Keratinocyte (primary cell): ENCODE measurements around the gene PRDM10. TPM values are rescaled to one million over a fixed set of nuclear protein-coding genes. Genes with fewer than 3 reads are reported as not detected.
A peak's percentile ranks its signal among the peaks of the same experiment; 100 is the strongest.

ENCODE experiments used
- DNase-seq: peaks from one replicate; pipeline ENCODE4 v3.0.0-alpha.2; 2011; ENCODE audit warnings: low read depth, missing footprints, low spot score
- FAIRE-seq: peaks from 2 replicates; lab custom pipeline; 2011; peaks lifted over from hg19 to GRCh38; lab: Jason Lieb, UNC
- H2AFZ ChIP-seq: 2 replicates; pipeline ENCODE4 v1.6.0; 2012; ENCODE audit warnings: low read length, control low read depth, inconsistent platforms; ENCODE audit not compliant: control insufficient read depth
- H3K27ac ChIP-seq: 2 replicates; pipeline ENCODE4 v1.5.1; 2011; ENCODE audit warnings: low read length; ENCODE audit not compliant: control insufficient read depth, insufficient read depth
- H3K27me3 ChIP-seq: 3 replicates; pipeline ENCODE4 v1.6.0; 2011; ENCODE audit warnings: low read length; ENCODE audit not compliant: control insufficient read depth, insufficient read depth; ENCODE audit errors: extremely low read depth
- H3K36me3 ChIP-seq, 2 experiments: 2 replicates in 1 of 2; 3 replicates in 1 of 2; pipeline ENCODE4 v1.5.1; 2011; ENCODE audit warnings: low read length in 2 of 2, mild to moderate bottlenecking in 1 of 2; ENCODE audit not compliant: control insufficient read depth in 2 of 2, insufficient read depth in 2 of 2; ENCODE audit errors: extremely low read depth in 1 of 2
- H3K4me1 ChIP-seq: 3 replicates; pipeline ENCODE4 v1.5.1; 2011; ENCODE audit warnings: low read length; ENCODE audit not compliant: control insufficient read depth, insufficient read depth; ENCODE audit errors: extremely low read depth
- H3K4me2 ChIP-seq: 3 replicates; pipeline ENCODE4 v1.6.0; 2011; ENCODE audit warnings: low read depth, low read length; ENCODE audit not compliant: control insufficient read depth, insufficient read depth; ENCODE audit errors: extremely low read depth
- H3K4me3 ChIP-seq, 3 experiments: fragments of 200-600 bp in 1 of 3; sonication (generic) in 1 of 3; 2 replicates in 2 of 3; 3 replicates in 1 of 3; pipeline ENCODE4 v1.5.1; 2011 to 2016; ENCODE audit warnings: low read length in 3 of 3, mild to moderate bottlenecking in 3 of 3, control low read depth in 2 of 3, inconsistent platforms in 1 of 3, low read depth in 1 of 3, mixed read lengths in 1 of 3, mixed run types in 1 of 3, moderate library complexity in 1 of 3; ENCODE audit not compliant: control insufficient read depth in 2 of 3, insufficient read depth in 2 of 3; ENCODE audit errors: extremely low read depth in 1 of 3
- H3K79me2 ChIP-seq: 2 replicates; pipeline ENCODE4 v1.6.0; 2012; ENCODE audit warnings: low read length; ENCODE audit not compliant: control insufficient read depth, insufficient read depth
- H3K9ac ChIP-seq: 3 replicates; pipeline ENCODE4 v1.6.0; 2011; ENCODE audit warnings: low read length; ENCODE audit not compliant: control insufficient read depth, insufficient read depth; ENCODE audit errors: extremely low read depth
- H3K9me1 ChIP-seq: 3 replicates; pipeline ENCODE4 v1.6.0; 2011; ENCODE audit warnings: low read length; ENCODE audit not compliant: control insufficient read depth, insufficient read depth; ENCODE audit errors: extremely low read depth
- H3K9me3 ChIP-seq: 2 replicates; pipeline ENCODE4 v1.5.1; 2012; ENCODE audit warnings: low read depth, low read length; ENCODE audit not compliant: control insufficient read depth
- H4K20me1 ChIP-seq: 3 replicates; pipeline ENCODE4 v1.6.0; 2011; ENCODE audit warnings: low read length; ENCODE audit not compliant: control insufficient read depth, insufficient read depth; ENCODE audit errors: extremely low read depth
- CTCF ChIP-seq, 3 experiments: IDR thresholded peaks in 1 of 3; conservative IDR thresholded peaks in 1 of 3; optimal IDR thresholded peaks in 1 of 3; 2 replicates in 2 of 3; 3 replicates in 1 of 3; pipeline versions ENCODE3 to v1.5.1; 2011; ENCODE audit warnings: low read length in 3 of 3, mild to moderate bottlenecking in 3 of 3, moderate library complexity in 2 of 3, control low read depth in 1 of 3, inconsistent platforms in 1 of 3; ENCODE audit not compliant: insufficient read depth in 2 of 3; ENCODE audit errors: extremely low read depth in 1 of 3
- EZH2 ChIP-seq: IDR thresholded peaks from one replicate; pipeline ENCODE4 v1.6.1; 2012; ENCODE audit warnings: inconsistent platforms, mild to moderate bottlenecking, low read length, moderate library complexity
- dilution Hi-C: fragments of 300-500 bp; cut with MboI; formaldehyde crosslinking; loops from one replicate; pipeline ENCODE4 v1.7.0; 2020; ENCODE audit warnings: low sequenced_read_pairs; ENCODE audit not compliant: extremely low pct_ligation_motif_present
- polyA plus RNA-seq, 5 experiments: library from polyadenylated mRNA; depleted of rRNA in 3 of 5; stranded (reverse) in 3 of 5; stranded (forward) in 1 of 5; unstranded in 1 of 5; fragments of >200 nt; gene quantifications; 1 replicate in 1 of 5; 2 replicates in 3 of 5; 3 replicates in 1 of 5; pipeline versions ENCODE4 v1.2.1 to v1.2.3, GENCODE V29; 2011 to 2012; ENCODE audit warnings: missing spikeins in 2 of 5, low read depth in 1 of 5, low replicate concordance in 1 of 5

Gene PRDM10
- polyA plus RNA-seq, 1 donor (not counting 4 experiments of a cell fraction or from before 2014, with no cell fraction given), result 4.7 TPM

- FAIRE-seq (no peak), DNase-seq (no peak)
- dilution Hi-C loops, result no loop called here
- Histone ChIP-seq H2AFZ (peak overlapping the region; percentile 71), H3K9ac (peak overlapping the region; percentile 99), H3K9me1 (no peaks in the 10 kb centered on the region), H3K27ac (peak overlapping the region; percentile 100), H3K79me2 (peaks cover 43% of the 10 kb centered on the region), H3K4me3 (peak overlapping the region; percentile 66 to 86 (median 75)), H4K20me1 (no peaks in the 10 kb centered on the region), H3K27me3 (no peaks in the 10 kb centered on the region), H3K36me3 (no peaks in the 10 kb centered on the region), H3K4me2 (peak overlapping the region; percentile 93), H3K9me3 (no peaks in the 10 kb centered on the region), H3K4me1 (peaks cover 20% of the 10 kb centered on the region)
- TF ChIP-seq EZH2 (no peak), CTCF (optimal IDR thresholded peaks at IDR 0.05 in 1 of 3, IDR thresholded peaks at IDR 0.05 in 1 of 3, conservative IDR thresholded peaks at IDR 0.05 in 1 of 3; ENCODE audit: extremely low read depth in 1 of 3, insufficient read depth in 2 of 3, low read length in 3 of 3) (no peak)
These were observed 929 bp downstream of the PRDM10 start for GRCh38 chr11:130001461-130002351.

DNA sequence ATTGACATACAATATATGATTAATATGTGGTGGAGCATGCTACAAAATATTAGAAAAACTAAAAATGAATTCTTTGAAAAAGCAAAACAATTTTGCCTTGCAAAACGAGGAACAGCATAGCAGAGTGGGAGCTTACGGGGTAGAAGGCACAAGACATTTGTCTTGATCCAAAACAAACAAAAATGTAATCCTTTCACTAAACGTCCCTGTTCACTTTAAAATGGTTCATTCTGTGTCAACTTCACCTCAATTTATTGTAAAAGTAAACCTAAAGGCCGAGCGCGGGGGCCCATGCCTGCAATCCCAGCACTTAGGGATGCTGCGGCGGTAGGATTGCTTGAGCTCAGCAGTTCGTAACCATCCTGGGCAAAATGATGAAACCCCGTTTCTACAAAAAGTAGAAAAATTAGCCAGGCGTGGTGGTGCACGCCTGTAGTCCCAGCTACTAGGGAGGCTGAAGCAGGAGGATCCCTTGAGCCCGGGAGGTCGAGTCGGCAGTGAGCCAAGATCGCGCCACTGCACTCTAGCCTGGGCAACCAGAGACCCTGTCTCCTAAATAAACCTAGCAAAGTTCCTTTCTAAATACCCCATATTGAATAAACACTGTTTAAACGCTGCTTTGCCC is 2.0 kb downstream of the PRDM10 start:
- Histone ChIP-seq H3K36me3 (no peaks in the 10 kb centered on the region), H3K27ac (peak overlapping the region; percentile 100), H2AFZ (no peak overlapping the region), H3K27me3 (no peaks in the 10 kb centered on the region), H3K4me2 (peak overlapping the region; percentile 88), H3K9me3 (no peaks in the 10 kb centered on the region), H4K20me1 (no peaks in the 10 kb centered on the region), H3K9me1 (no peaks in the 10 kb centered on the region), H3K79me2 (peaks cover 48% of the 10 kb centered on the region), H3K4me1 (peaks cover 21% of the 10 kb centered on the region), H3K4me3 (peak overlapping the region; percentile 66 to 86 (median 75)), H3K9ac (peak overlapping the region; percentile 99)
- DNase-seq, result no peak
- dilution Hi-C loops, result no loop called here
- no peak for FAIRE-seq
- TF ChIP-seq EZH2 (no peak), CTCF (optimal IDR thresholded peaks at IDR 0.05 in 1 of 3, IDR thresholded peaks at IDR 0.05 in 1 of 3, conservative IDR thresholded peaks at IDR 0.05 in 1 of 3; ENCODE audit: extremely low read depth in 1 of 3, insufficient read depth in 2 of 3, low read length in 3 of 3) (no peak)
